HG02981 (cell line): ENCODE results near the gene DCAF11.

ENCODE experiments used
- ATAC-seq: cut with Tn5 transposase; IDR thresholded peaks from one replicate; pipeline ENCODE4 v1.9.1; 2021; ENCODE audit warnings: mild to moderate bottlenecking, moderate library complexity; ENCODE audit not compliant: unreplicated experiment

The DCAF11 gene

GRCh38 chr14:24114532-24115421, at the start of gene DCAF11, which contains the start of gene NRL:
Gene DCAF11, plus strand, starts transcription at chr14:24114777. Its CDS starts 818 bp downstream, at chr14:24115595.
Gene NRL, minus strand, starts transcription at chr14:24114949. Its CDS starts 32,101 bp downstream, at chr14:24082848.
- ATAC-seq = peak; percentile 81

GRCh38 chr14:24064856-24065255, 49.7 kb upstream of the DCAF11 start:
- ATAC-seq = no peak

GRCh38 chr14:24065408-24065807, 49.2 kb upstream of the DCAF11 start:
- ATAC-seq = no peak

- no peak for ATAC-seq
These were observed 48.0 kb upstream of the DCAF11 start for GRCh38 chr14:24066496-24067132.

GRCh38 chr14:24067133-24068082, 47.2 kb upstream of the DCAF11 start:
- no peak for ATAC-seq

- ATAC-seq = no peak
These were observed 45.7 kb upstream of the DCAF11 start for GRCh38 chr14:24068711-24069410.

- ATAC-seq = no peak
These were observed 45.2 kb upstream of the DCAF11 start for GRCh38 chr14:24069411-24069735.

- ATAC-seq = no peak
These were observed 44.1 kb upstream of the DCAF11 start for GRCh38 chr14:24070285-24071143.

GRCh38 chr14:24071144-24071697, 43.4 kb upstream of the DCAF11 start, which contains the start of gene CPNE6:
Gene CPNE6, plus strand, starts transcription at chr14:24071562. Its CDS starts 1,375 bp downstream, at chr14:24072937.
- ATAC-seq = no peak

- ATAC-seq = no peak
These were observed 42.6 kb upstream of the DCAF11 start for GRCh38 chr14:24071836-24072430.

GRCh38 chr14:24072436-24072835, 42.1 kb upstream of the DCAF11 start:
- ATAC-seq = no peak

GRCh38 chr14:24072881-24073877, 41.4 kb upstream of the DCAF11 start:
- no peak for ATAC-seq

GRCh38 chr14:24074625-24075484, 39.7 kb upstream of the DCAF11 start:
- no peak for ATAC-seq

GRCh38 chr14:24075485-24076301, 38.9 kb upstream of the DCAF11 start:
- ATAC-seq = no peak

GRCh38 chr14:24076302-24076601, 38.3 kb upstream of the DCAF11 start:
- no peak for ATAC-seq

- ATAC-seq = no peak
These were observed 37.5 kb upstream of the DCAF11 start for GRCh38 chr14:24077086-24077485.
